PC-3 (cell line): ENCODE results near the gene R3HDM4. TPM values are rescaled to one million over a fixed set of nuclear protein-coding genes. Genes with fewer than 3 reads are reported as not detected.

ENCODE experiments used
- ATAC-seq: fragments of 200-7000 bp; cut with Tn5 transposase; 2 replicates; pipeline ENCODE4 v1.9.1; 2020; ENCODE audit warnings: mild to moderate bottlenecking, moderate library complexity
- BruUV-seq: library from RNA; stranded (reverse); fragments of 400-500 nt; replicated peaks from 2 replicates; lab custom pipeline; 2021; lab: Mats Ljungman, UMichigan
- CTCF ChIA-PET: fragments of 300-600 bp; sonication (Branson Sonifier 250); formaldehyde crosslinking; loops from one replicate; lab custom pipeline; 2022; ENCODE audit warnings: antibody characterized with exemption; lab: Charles Lee
- POLR2A ChIA-PET: fragments of 300-600 bp; sonication (Branson Sonifier 250); formaldehyde crosslinking; loops from one replicate; lab custom pipeline; 2022; ENCODE audit warnings: antibody characterized with exemption; ENCODE audit not compliant: unreplicated experiment; lab: Charles Lee
- DNase-seq: peaks from one replicate; pipeline ENCODE4 v3.0.0-alpha.2; 2015
- H2AFZ ChIP-seq: fragments of 300-600 bp; sonication (generic); 2 replicates; pipeline ENCODE4 v1.6.0; 2016; ENCODE audit warnings: antibody characterized with exemption, low read length
- H3F3A ChIP-seq: fragments of 300-600 bp; sonication (generic); one replicate; pipeline ENCODE4 v1.6.0; 2017; ENCODE audit warnings: antibody characterized with exemption, low read length, control low read depth, mild to moderate bottlenecking; ENCODE audit not compliant: unreplicated experiment
- H3K27ac ChIP-seq: fragments of 300-600 bp; sonication (generic); 2 replicates; pipeline ENCODE4 v1.5.1; 2016; ENCODE audit warnings: mild to moderate bottlenecking, low read length
- H3K27me3 ChIP-seq: fragments of 300-600 bp; sonication (generic); 2 replicates; pipeline ENCODE4 v1.6.1; 2016; ENCODE audit warnings: low read length, mixed read lengths
- H3K36me3 ChIP-seq: fragments of 300-600 bp; sonication (generic); 2 replicates; pipeline ENCODE4 v1.6.1; 2016; ENCODE audit warnings: low read depth, mixed run types, low read length, mixed read lengths
- H3K4me1 ChIP-seq: fragments of 300-600 bp; sonication (generic); 2 replicates; pipeline ENCODE4 v1.5.1; 2016; ENCODE audit warnings: low read length; ENCODE audit not compliant: insufficient read depth
- H3K4me2 ChIP-seq: fragments of 300-600 bp; sonication (generic); 2 replicates; pipeline ENCODE4 v1.6.0; 2016; ENCODE audit warnings: low read length
- H3K4me3 ChIP-seq: fragments of 300-600 bp; sonication (generic); 2 replicates; pipeline ENCODE4 v1.5.1; 2016; ENCODE audit warnings: mild to moderate bottlenecking, low read length, mixed read lengths
- H3K79me2 ChIP-seq: fragments of 300-600 bp; sonication (generic); 2 replicates; pipeline ENCODE4 v1.6.1; 2017; ENCODE audit warnings: low read length, mixed read lengths
- H3K9ac ChIP-seq: fragments of 300-600 bp; sonication (generic); 2 replicates; pipeline ENCODE4 v1.6.0; 2016; ENCODE audit warnings: mild to moderate bottlenecking, low read length
- H3K9me2 ChIP-seq: fragments of 300-600 bp; sonication (generic); replicated peaks from 2 replicates; pipeline ENCODE4 v1.6.1; 2016; ENCODE audit warnings: mixed run types, low read length, mixed read lengths
- H3K9me3 ChIP-seq: fragments of 300-600 bp; sonication (generic); 2 replicates; pipeline ENCODE4 v1.6.1; 2016; ENCODE audit warnings: low read length, mixed read lengths
- H4K20me1 ChIP-seq: fragments of 300-600 bp; sonication (generic); 2 replicates; pipeline ENCODE4 v1.6.1; 2016; ENCODE audit warnings: low read length, mixed read lengths
- EZH2 ChIP-seq: fragments of 300-600 bp; sonication (generic); IDR thresholded peaks from one replicate; pipeline ENCODE4 v1.6.1; 2017; ENCODE audit warnings: antibody characterized with exemption, mild to moderate bottlenecking, low read length; ENCODE audit not compliant: unreplicated experiment
- EZH2phosphoT487 ChIP-seq: fragments of 300-600 bp; sonication (generic); IDR thresholded peaks from 2 replicates; pipeline ENCODE4 v1.6.1; 2018; ENCODE audit warnings: mild to moderate bottlenecking, antibody characterized with exemption, low read length, borderline replicate concordance
- intact Hi-C: fragments of 100-400 bp; cut with micrococcal nuclease; formaldehyde crosslinking; loops from 2 replicates; pipeline ENCODE4 v1.9.0; 2023
- total RNA-seq: library from RNA; depleted of rRNA; stranded (reverse); fragments of >200 nt; gene quantifications from 2 replicates; pipeline ENCODE4 v1.2.3, GENCODE V29; 2014
- TF ChIP-seq, protein P1 (sequence below): fragments of 300-600 bp; sonication (generic); conservative IDR thresholded peaks from 2 replicates; pipeline ENCODE4 v1.5.1; 2017; ENCODE audit warnings: antibody characterized with exemption, low read depth, mild to moderate bottlenecking, low read length

The R3HDM4 gene
- total RNA-seq, 1 experiment from 2014 or later, result 44.9 TPM

DNA sequence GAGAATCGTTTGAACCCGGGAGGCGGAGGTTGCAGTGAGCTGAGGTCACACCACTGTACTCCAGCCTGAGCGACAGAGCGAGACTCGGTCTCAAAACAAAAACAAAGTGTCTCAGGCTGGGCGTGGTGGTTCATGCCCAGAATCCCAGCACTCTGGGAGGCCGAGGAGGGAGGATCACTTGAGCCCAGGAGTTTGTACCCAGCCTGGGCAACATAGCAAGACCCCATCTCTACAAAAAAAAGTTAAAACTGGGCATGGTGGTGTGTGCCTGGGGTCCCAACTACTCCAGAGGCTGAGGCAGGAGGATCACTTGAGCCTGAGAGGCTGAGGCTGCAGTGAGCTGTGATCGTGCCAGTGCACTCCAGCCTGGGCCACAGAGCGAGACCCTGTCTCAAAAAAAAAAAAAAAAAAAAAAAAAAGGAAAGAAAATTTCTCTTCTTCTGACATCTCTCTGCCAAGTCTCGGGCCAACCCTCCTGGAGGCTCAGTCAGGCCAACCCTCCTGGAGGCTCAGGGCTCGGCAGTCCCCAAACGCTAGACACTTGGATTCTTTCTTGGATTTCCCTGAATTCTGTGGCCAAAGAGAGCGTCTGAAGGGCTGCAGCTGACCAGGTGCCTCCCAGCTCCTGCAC lies 39.1 kb upstream of the R3HDM4 start:
- no peaks in the 10 kb centered on the region for H3K27me3 ChIP-seq
- H4K20me1 ChIP-seq, result no peaks in the 10 kb centered on the region
- CTCF ChIA-PET, result no interaction called here
- no peak for ATAC-seq
- H2AFZ ChIP-seq, result no peak overlapping the region
- TF ChIP-seq, protein P1, sequence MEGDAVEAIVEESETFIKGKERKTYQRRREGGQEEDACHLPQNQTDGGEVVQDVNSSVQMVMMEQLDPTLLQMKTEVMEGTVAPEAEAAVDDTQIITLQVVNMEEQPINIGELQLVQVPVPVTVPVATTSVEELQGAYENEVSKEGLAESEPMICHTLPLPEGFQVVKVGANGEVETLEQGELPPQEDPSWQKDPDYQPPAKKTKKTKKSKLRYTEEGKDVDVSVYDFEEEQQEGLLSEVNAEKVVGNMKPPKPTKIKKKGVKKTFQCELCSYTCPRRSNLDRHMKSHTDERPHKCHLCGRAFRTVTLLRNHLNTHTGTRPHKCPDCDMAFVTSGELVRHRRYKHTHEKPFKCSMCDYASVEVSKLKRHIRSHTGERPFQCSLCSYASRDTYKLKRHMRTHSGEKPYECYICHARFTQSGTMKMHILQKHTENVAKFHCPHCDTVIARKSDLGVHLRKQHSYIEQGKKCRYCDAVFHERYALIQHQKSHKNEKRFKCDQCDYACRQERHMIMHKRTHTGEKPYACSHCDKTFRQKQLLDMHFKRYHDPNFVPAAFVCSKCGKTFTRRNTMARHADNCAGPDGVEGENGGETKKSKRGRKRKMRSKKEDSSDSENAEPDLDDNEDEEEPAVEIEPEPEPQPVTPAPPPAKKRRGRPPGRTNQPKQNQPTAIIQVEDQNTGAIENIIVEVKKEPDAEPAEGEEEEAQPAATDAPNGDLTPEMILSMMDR, result no peak
- no peak for TF ChIP-seq EZH2phosphoT487
- TF ChIP-seq EZH2, result no peak
- no peaks in the 10 kb centered on the region for H3F3A ChIP-seq
- H3K4me2 ChIP-seq, result no peak overlapping the region
- POLR2A ChIA-PET, result no interaction called here
- no peaks in the 10 kb centered on the region for H3K9me2 ChIP-seq
- H3K36me3 ChIP-seq, result no peaks in the 10 kb centered on the region
- no peak overlapping the region for H3K27ac ChIP-seq
- H3K9ac ChIP-seq, result no peak overlapping the region
- intact Hi-C loops, result no loop called here
- H3K4me3 ChIP-seq, result no peak overlapping the region
- H3K79me2 ChIP-seq, result no peaks in the 10 kb centered on the region
- no TSS peak for BruUV-seq
- H3K4me1 ChIP-seq, result peaks cover 6% of the 10 kb centered on the region
- no peak for DNase-seq
- no peaks in the 10 kb centered on the region for H3K9me3 ChIP-seq

DNA sequence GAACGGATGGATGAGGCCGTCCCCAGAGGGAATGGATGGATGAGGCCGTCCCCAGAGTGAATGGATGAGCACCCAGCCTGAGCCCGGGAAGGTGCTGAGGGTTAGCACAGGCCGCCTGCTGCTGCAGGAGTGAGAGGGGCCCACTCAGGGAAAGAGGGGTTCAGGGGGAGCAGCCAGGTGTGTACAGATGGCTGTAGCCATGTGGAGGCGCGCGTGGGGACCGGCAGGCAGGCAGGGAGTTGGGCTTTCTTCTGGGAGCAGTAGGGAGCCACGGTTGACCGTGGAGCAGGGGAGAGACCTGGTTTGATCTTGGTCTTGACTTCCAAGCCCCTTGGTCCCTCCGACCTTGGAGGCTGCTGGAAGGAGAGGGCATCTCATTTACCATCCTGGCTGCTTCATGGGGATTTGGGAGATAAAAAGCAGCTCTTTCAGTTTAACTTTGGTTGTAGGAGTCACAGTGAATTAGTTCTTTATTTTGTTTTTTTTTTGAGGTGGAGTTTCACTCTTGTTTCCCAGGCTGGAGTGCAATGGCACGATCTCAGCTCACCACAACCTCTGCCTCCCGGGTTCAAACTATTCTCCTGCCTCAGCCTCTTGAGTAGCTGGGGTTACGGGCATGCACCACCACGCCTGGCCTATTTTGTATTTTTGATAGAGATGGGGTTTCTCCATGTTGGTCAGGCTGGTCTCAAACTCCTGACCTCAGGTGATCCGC lies 37.5 kb upstream of the R3HDM4 start:
- H3K4me1 ChIP-seq, result peaks cover 6% of the 10 kb centered on the region
- no peak overlapping the region for H3K27ac ChIP-seq
- H3F3A ChIP-seq, result no peaks in the 10 kb centered on the region
- ATAC-seq, result no peak
- H3K9me3 ChIP-seq, result no peaks in the 10 kb centered on the region
- no peaks in the 10 kb centered on the region for H4K20me1 ChIP-seq
- no TSS peak for BruUV-seq
- H3K9ac ChIP-seq, result no peak overlapping the region
- no peak for DNase-seq
- no peak overlapping the region for H3K4me2 ChIP-seq
- ChIA-PET POLR2A (no interaction called here), CTCF (no interaction called here)
- intact Hi-C loops, result no loop called here
- TF ChIP-seq, protein P1, result no peak
- TF ChIP-seq EZH2 (no peak), EZH2phosphoT487 (no peak)
- no peak overlapping the region for H2AFZ ChIP-seq
- no peaks in the 10 kb centered on the region for H3K36me3 ChIP-seq
- H3K79me2 ChIP-seq, result no peaks in the 10 kb centered on the region
- H3K27me3 ChIP-seq, result no peaks in the 10 kb centered on the region
- H3K4me3 ChIP-seq, result no peak overlapping the region
- H3K9me2 ChIP-seq, result no peaks in the 10 kb centered on the region
